SK-N-MC (cell line): ENCODE results near the gene TBC1D22A.
"Not testable (repeated sequence)": the region's sequence is repeated elsewhere in the genome, so short reads cannot be mapped to it uniquely, and the experiment has no call there.

ENCODE experiments used
- DNase-seq: peaks from one replicate; pipeline ENCODE4 v3.0.0-alpha.2; 2011; ENCODE audit warnings: low read depth, low spot score
- H3K27ac ChIP-seq: fragments of 200-600 bp; sonication (generic); 2 replicates; pipeline ENCODE4 v1.5.1; 2016; ENCODE audit warnings: mixed run types
- H3K36me3 ChIP-seq: fragments of 200-600 bp; sonication (generic); 2 replicates; pipeline ENCODE4 v1.6.1; 2017; ENCODE audit warnings: antibody characterized with exemption, low read length, mixed read lengths; ENCODE audit not compliant: insufficient read depth
- H3K4me3 ChIP-seq: fragments of 200-600 bp; sonication (generic); 2 replicates; pipeline ENCODE4 v1.5.1; 2016
- H3K9ac ChIP-seq: fragments of 200-600 bp; sonication (generic); 2 replicates; pipeline ENCODE4 v1.8.0; 2017; ENCODE audit warnings: mixed run types, mixed read lengths; ENCODE audit not compliant: insufficient read length
- H3K9me3 ChIP-seq: fragments of 200-600 bp; sonication (generic); 2 replicates; pipeline ENCODE4 v1.6.1; 2017; ENCODE audit warnings: low read depth, mild to moderate bottlenecking, antibody characterized with exemption, low read length, moderate library complexity, mixed read lengths
- EZH2 ChIP-seq: fragments of 200-600 bp; sonication (generic); IDR thresholded peaks from one replicate; pipeline ENCODE4 v1.6.1; 2017; ENCODE audit warnings: antibody characterized with exemption
- FOXP2 ChIP-seq: optimal IDR thresholded peaks from 2 replicates; pipeline ENCODE3; 2011; ENCODE audit warnings: mild to moderate bottlenecking, moderate library complexity; ENCODE audit not compliant: insufficient read depth; ENCODE audit errors: extremely low read length, control extremely low read depth
- POLR2AphosphoS5 ChIP-seq: IDR thresholded peaks from 2 replicates; pipeline ENCODE4 v1.6.1; 2012; ENCODE audit warnings: mild to moderate bottlenecking, low read depth, low read length, borderline replicate concordance

Gene TBC1D22A

GRCh38 chr22:46727813-46728364 is 34.6 kb upstream of the TBC1D22A start:
- DNase-seq, result no peak
- no peaks in the 10 kb centered on the region for H3K9me3 ChIP-seq
- no peak overlapping the region for H3K9ac ChIP-seq
- H3K36me3 ChIP-seq, result peaks cover 3% of the 10 kb centered on the region; the same call in 1 of the 2 replicates
- H3K27ac ChIP-seq, result no peak overlapping the region
- no peak for TF ChIP-seq FOXP2
- TF ChIP-seq POLR2AphosphoS5, result no peak
- TF ChIP-seq EZH2, result no peak
- H3K4me3 ChIP-seq, result no peak overlapping the region

DNA sequence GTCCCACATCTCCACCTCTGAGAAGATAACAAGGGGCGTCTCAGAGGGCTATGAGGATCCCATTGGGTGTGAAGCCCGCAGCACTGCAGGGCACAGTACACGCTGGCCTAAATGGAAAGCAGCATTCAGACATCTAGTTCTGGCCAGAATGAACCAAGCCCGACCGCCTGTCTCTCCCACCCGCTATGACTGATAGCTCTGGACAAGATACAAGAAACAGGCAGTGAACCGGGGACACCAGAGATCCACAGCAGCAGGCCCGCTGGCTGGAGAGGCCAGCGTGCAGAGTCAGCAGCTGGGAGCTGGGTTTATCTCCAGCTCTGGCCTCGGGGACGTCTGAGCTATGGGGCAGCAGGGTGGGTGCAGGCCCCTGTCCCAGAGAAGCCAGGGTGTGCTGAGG is 34.0 kb upstream of the TBC1D22A start:
- no peak overlapping the region for H3K9ac ChIP-seq
- peaks cover 3% of the 10 kb centered on the region; the same call in 1 of the 2 replicates for H3K36me3 ChIP-seq
- no peak overlapping the region for H3K27ac ChIP-seq
- no peak overlapping the region for H3K4me3 ChIP-seq
- no peak for DNase-seq
- TF ChIP-seq EZH2, result no peak
- no peak for TF ChIP-seq FOXP2
- no peak for TF ChIP-seq POLR2AphosphoS5
- no peaks in the 10 kb centered on the region for H3K9me3 ChIP-seq

DNA sequence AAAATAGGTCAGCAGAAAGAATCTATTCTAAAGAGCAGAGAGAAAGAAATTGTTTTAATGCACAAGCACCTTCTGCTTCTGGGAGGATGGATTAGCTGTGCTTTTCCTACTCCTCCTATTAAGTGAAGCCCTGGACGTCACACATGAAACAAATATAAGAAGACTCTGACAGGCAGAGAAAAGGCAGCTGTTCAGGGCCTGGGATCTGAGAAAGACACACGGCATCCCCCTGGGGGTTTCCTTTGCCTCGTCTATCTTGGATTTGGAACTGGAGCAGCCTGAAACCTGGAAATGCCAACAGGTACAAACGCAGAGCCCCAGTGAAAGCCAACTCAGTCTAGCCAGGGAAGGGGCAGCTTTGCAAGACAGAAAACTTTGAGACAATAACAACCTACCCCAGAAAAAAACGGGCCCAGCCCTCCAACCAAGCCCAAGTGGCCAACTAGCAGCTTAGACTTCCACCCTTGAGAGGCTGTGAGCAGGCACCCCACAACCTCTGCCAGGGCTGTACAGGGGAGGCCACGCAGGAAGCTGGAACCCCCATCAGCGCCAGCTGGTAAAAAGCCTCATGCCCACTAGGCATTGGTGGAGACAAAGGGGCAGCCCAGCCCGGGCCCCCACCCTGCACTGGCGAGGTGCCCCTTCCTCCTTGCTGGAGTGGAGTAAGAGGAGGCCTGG is 31.7 kb upstream of the TBC1D22A start:
- Histone ChIP-seq H3K9ac (no peak overlapping the region), H3K4me3 (no peak overlapping the region), H3K36me3 (peaks cover 3% of the 10 kb centered on the region; the same call in 1 of the 2 replicates), H3K9me3 (no peaks in the 10 kb centered on the region), H3K27ac (no peak overlapping the region)
- no peak for DNase-seq
- TF ChIP-seq EZH2, result no peak
- TF ChIP-seq FOXP2, result no peak
- no peak for TF ChIP-seq POLR2AphosphoS5

DNA sequence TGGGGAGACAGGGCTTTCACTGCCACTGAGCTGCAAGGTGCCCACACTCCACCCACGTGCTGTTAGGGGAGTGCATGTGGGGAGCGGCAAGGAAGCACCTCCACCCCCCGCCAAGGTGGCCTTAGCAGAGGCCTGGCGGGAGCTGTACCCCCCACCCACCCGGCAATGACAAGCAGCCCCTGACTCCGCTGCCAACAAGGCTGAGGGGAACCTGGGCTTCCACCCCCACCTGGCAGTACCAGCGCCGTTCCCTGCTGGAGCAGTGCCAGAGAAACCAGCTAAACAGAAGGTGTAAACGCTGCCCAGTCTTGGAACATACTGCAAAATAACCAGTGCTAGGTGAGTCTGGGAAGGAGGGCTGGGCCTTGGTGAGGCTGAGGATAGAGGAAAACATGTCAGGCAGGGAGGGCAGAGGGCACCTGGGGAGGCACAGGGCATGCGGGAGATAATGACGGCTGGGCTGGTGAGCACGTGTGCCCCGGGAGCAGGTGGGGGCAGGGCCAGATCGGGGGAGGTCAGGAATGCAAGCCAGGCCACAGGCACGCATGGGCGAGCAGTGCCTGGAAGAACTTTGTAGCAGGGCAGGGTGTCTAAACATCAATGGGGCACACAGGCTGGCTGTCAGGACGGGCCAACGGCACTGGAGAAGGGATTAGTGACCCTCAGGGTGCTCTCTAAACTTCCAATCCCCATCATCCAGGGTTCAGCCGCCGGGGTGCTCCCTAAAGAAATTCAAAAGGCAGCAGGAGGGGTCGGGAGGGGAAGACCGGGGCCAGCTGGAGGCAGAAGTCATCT is 31.0 kb upstream of the TBC1D22A start:
- Histone ChIP-seq H3K36me3 (peaks cover 3% of the 10 kb centered on the region; the same call in 1 of the 2 replicates), H3K9ac (no peak overlapping the region), H3K27ac (no peak overlapping the region), H3K4me3 (no peak overlapping the region), H3K9me3 (no peaks in the 10 kb centered on the region)
- DNase-seq, result no peak
- TF ChIP-seq FOXP2, result no peak
- no peak for TF ChIP-seq POLR2AphosphoS5

DNA sequence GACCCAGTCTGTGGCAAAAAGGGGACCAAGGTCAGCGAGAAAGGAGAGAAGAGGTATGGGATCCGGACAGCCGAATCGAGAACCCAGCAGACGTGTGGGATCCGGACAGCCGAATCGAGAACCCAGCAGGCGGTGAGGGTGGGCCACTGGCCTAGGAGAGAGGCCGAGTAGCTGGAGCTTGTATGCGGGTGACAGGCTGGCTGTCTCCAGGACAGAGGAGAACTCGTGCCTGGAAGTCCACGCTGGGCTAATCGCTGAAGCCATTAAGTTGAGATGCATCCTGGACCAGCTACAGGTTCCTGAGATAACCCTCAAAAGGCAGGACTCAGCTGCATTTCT is 30.4 kb upstream of the TBC1D22A start:
- no peak for TF ChIP-seq FOXP2
- no peak for TF ChIP-seq POLR2AphosphoS5
- TF ChIP-seq EZH2, result no peak
- H3K36me3 ChIP-seq, result peaks cover 3% of the 10 kb centered on the region; the same call in 1 of the 2 replicates
- H3K9ac ChIP-seq, result no peak overlapping the region
- H3K9me3 ChIP-seq, result no peaks in the 10 kb centered on the region
- DNase-seq, result no peak
- H3K4me3 ChIP-seq, result no peak overlapping the region
- no peak overlapping the region for H3K27ac ChIP-seq

GRCh38 chr22:46732513-46732912 is 29.9 kb upstream of the TBC1D22A start:
- DNase-seq, result no peak
- H3K9ac ChIP-seq, result no peak overlapping the region
- no peaks in the 10 kb centered on the region for H3K9me3 ChIP-seq
- no peak overlapping the region for H3K4me3 ChIP-seq
- peaks cover 3% of the 10 kb centered on the region; the same call in 1 of the 2 replicates for H3K36me3 ChIP-seq
- H3K27ac ChIP-seq, result no peak overlapping the region
- TF ChIP-seq FOXP2 (no peak), EZH2 (no peak), POLR2AphosphoS5 (no peak)

- not testable (repeated sequence) for H3K9me3 ChIP-seq, H3K36me3 ChIP-seq, DNase-seq, H3K27ac ChIP-seq, H3K9ac ChIP-seq, H3K4me3 ChIP-seq
These were observed 28.2 kb upstream of the TBC1D22A start for GRCh38 chr22:46734213-46734722.

- Histone ChIP-seq H3K27ac (no peak overlapping the region), H3K36me3 (peaks cover 3% of the 10 kb centered on the region; the same call in 1 of the 2 replicates), H3K4me3 (no peak overlapping the region), H3K9ac (no peak overlapping the region), H3K9me3 (no peaks in the 10 kb centered on the region)
- no peak for TF ChIP-seq FOXP2
- no peak for TF ChIP-seq EZH2
- TF ChIP-seq POLR2AphosphoS5, result no peak
- DNase-seq, result no peak
These were observed 27.5 kb upstream of the TBC1D22A start for GRCh38 chr22:46734830-46735453.
